HUDEP-2 (cell line): ENCODE measurements around the gene C5orf47.

Experiments
- DNase-seq, 76 experiments: peaks; one replicate each; lab custom pipeline; 2025; ENCODE audit not compliant: unreplicated experiment in 76 of 76; lab: John Stamatoyannopoulos, UW

C5orf47 gene

GRCh38 chr5:174022384-174023095 is 33.6 kb downstream of the C5orf47 start:
- DNase-seq: no peak

GRCh38 chr5:174030286-174030685 is 41.3 kb downstream of the C5orf47 start:
- DNase-seq: no peak

- no peak for DNase-seq
Observed at GRCh38 chr5:174044466-174045254, 55.7 kb downstream of the C5orf47 start.

- DNase-seq: peak in 50 of 76 experiments; percentile 1 to 51 (median 22)
Observed at GRCh38 chr5:174045470-174046025, 56.6 kb downstream of the C5orf47 start, which contains the start of gene NSG2. TSS of gene NSG2 (plus strand) at chr5:174045706. CDS start at chr5:174046756, 1,050 bp downstream.

- DNase-seq: no peak
Observed at GRCh38 chr5:174046558-174046957, 57.6 kb downstream of the C5orf47 start.

GRCh38 chr5:174047472-174048099 is 58.6 kb downstream of the C5orf47 start:
- no peak for DNase-seq

GRCh38 chr5:174052636-174053035 is 63.7 kb downstream of the C5orf47 start:
- no peak for DNase-seq

- no peak for DNase-seq
Observed at GRCh38 chr5:174053905-174054304, 64.9 kb downstream of the C5orf47 start.
